SK-N-SH (cell line): ENCODE data around the gene PLAGL2. TPM values are rescaled to one million over a fixed set of nuclear protein-coding genes. Genes with fewer than 3 reads are reported as not detected.

Experiments used
- CTCF ChIA-PET: fragments of 300-600, 350-600 bp; formaldehyde crosslinking; extraction: SDS; loops from one replicate; lab custom pipeline; 2021; lab: Yijun Ruan, JAX
- POLR2A ChIA-PET: fragments of 350-600 bp; sonication (Branson Sonifier 250); formaldehyde crosslinking; extraction: SDS; loops from one replicate; lab custom pipeline; 2020; ENCODE audit warnings: antibody characterized with exemption, inconsistent platforms; lab: Yijun Ruan, JAX
- DNase-seq: peaks from one replicate; pipeline ENCODE4 v3.0.0; 2012
- H2AFZ ChIP-seq: fragments of 200-600 bp; sonication (generic); 2 replicates; pipeline ENCODE4 v1.8.1; 2016; ENCODE audit warnings: antibody characterized with exemption, mild to moderate bottlenecking, low read depth
- H3F3A ChIP-seq: fragments of 200-600 bp; sonication (generic); replicated peaks from 2 replicates; pipeline ENCODE3; 2016; ENCODE audit warnings: antibody characterized with exemption, mild to moderate bottlenecking; ENCODE audit not compliant: insufficient read depth
- H3K27ac ChIP-seq, 2 experiments: fragments of 200-500 bp in 1 of 2; fragments of 200-600 bp in 1 of 2; sonication (Bioruptor generic) in 1 of 2; sonication (generic), shearing (Covaris generic) in 1 of 2; 2 replicates each; pipeline versions ENCODE4 v1.5.1 to v1.6.1; 2014 to 2016; ENCODE audit warnings: low read depth in 2 of 2, inconsistent platforms in 1 of 2, low read length in 1 of 2, mild to moderate bottlenecking in 1 of 2, mixed read lengths in 1 of 2
- H3K27me3 ChIP-seq: fragments of 200-600 bp; sonication (generic), shearing (Covaris generic); 2 replicates; pipeline ENCODE4 v1.6.1; 2016; ENCODE audit warnings: mixed run types; ENCODE audit not compliant: insufficient read depth
- H3K36me3 ChIP-seq, 2 experiments: fragments of 200-500 bp in 1 of 2; fragments of 200-600 bp in 1 of 2; sonication (Bioruptor generic) in 1 of 2; sonication (generic) in 1 of 2; replicated peaks in 1 of 2; 2 replicates each; pipeline versions ENCODE3 to v1.5.1; 2014 to 2016; ENCODE audit warnings: low read length in 1 of 2, mild to moderate bottlenecking in 1 of 2; ENCODE audit not compliant: insufficient read depth in 2 of 2, control insufficient read depth in 1 of 2
- H3K4me1 ChIP-seq, 2 experiments: fragments of 200-500 bp in 1 of 2; fragments of 200-600 bp in 1 of 2; sonication (Bioruptor generic) in 1 of 2; sonication (generic), shearing (Covaris generic) in 1 of 2; 2 replicates each; pipeline versions ENCODE4 v1.5.1 to v1.6.1; 2014 to 2016; ENCODE audit warnings: low read depth in 1 of 2, low read length in 1 of 2, mixed run types in 1 of 2; ENCODE audit not compliant: insufficient read depth in 2 of 2, control insufficient read depth in 1 of 2
- H3K4me2 ChIP-seq: fragments of 200-600 bp; sonication (generic), shearing (Covaris generic); 2 replicates; pipeline ENCODE4 v1.6.1; 2017; ENCODE audit warnings: mixed run types
- H3K4me3 ChIP-seq, 2 experiments: fragments of 200-500 bp in 1 of 2; fragments of 200-600 bp in 1 of 2; sonication (Bioruptor generic) in 1 of 2; sonication (generic), shearing (Covaris generic) in 1 of 2; 2 replicates each; pipeline versions ENCODE4 v1.5.1 to v1.8.1; 2014 to 2016; ENCODE audit warnings: low read depth in 2 of 2, inconsistent platforms in 1 of 2, low read length in 1 of 2, mild to moderate bottlenecking in 1 of 2, mixed read lengths in 1 of 2, moderate library complexity in 1 of 2
- H3K79me2 ChIP-seq: fragments of 200-600 bp; sonication (generic); 2 replicates; pipeline ENCODE4 v1.8.1; 2017; ENCODE audit warnings: mild to moderate bottlenecking; ENCODE audit not compliant: insufficient read depth
- H3K9ac ChIP-seq: fragments of 200-600 bp; sonication (generic); 2 replicates; pipeline ENCODE4 v1.6.1; 2017; ENCODE audit warnings: mixed run types
- H3K9me2 ChIP-seq: fragments of 200-600 bp; sonication (generic); 2 replicates; pipeline ENCODE4 v1.6.1; 2017; ENCODE audit warnings: mixed run types
- H3K9me3 ChIP-seq: fragments of 200-600 bp; sonication (generic); 2 replicates; pipeline ENCODE4 v1.6.1; 2017; ENCODE audit warnings: mixed run types, mild to moderate bottlenecking, moderate library complexity
- H4K20me1 ChIP-seq: fragments of 200-600 bp; sonication (generic); 2 replicates; pipeline ENCODE4 v1.6.1; 2017; ENCODE audit warnings: mild to moderate bottlenecking, mixed run types; ENCODE audit not compliant: insufficient read depth
- ELF1 ChIP-seq: IDR thresholded peaks from 2 replicates; pipeline ENCODE4 v1.4.0; 2012
- EP300 ChIP-seq, 2 experiments: IDR thresholded peaks; 2 replicates each; pipeline versions ENCODE4 v1.4.0 to v1.6.1; 2012; ENCODE audit warnings: borderline replicate concordance in 1 of 2, low read depth in 1 of 2, low read length in 1 of 2
- EZH2phosphoT487 ChIP-seq: fragments of 200-600 bp; sonication (generic); IDR thresholded peaks from 2 replicates; pipeline ENCODE4 v1.6.1; 2017; ENCODE audit warnings: low read depth, mixed run types, mild to moderate bottlenecking, antibody characterized with exemption, moderate library complexity, borderline replicate concordance
- FOXM1 ChIP-seq: IDR thresholded peaks from 2 replicates; pipeline ENCODE4 v1.4.0; 2012; ENCODE audit warnings: low read depth, mild to moderate bottlenecking
- GABPA ChIP-seq: IDR thresholded peaks from 2 replicates; pipeline ENCODE4 v1.4.0; 2012; ENCODE audit warnings: low read depth, mild to moderate bottlenecking
- PBX3 ChIP-seq: IDR thresholded peaks from 2 replicates; pipeline ENCODE4; 2012
- POLR2AphosphoS5 ChIP-seq: IDR thresholded peaks from 2 replicates; pipeline ENCODE4 v1.6.1; 2012; ENCODE audit warnings: low read depth, low read length
- RAD21 ChIP-seq: IDR thresholded peaks from 2 replicates; pipeline ENCODE4 v1.6.1; 2012; ENCODE audit warnings: mild to moderate bottlenecking, low read length
- TEAD4 ChIP-seq: IDR thresholded peaks from 2 replicates; pipeline ENCODE4 v1.4.0; 2012; ENCODE audit warnings: mild to moderate bottlenecking, borderline replicate concordance; ENCODE audit not compliant: insufficient read depth
- USF1 ChIP-seq: IDR thresholded peaks from 2 replicates; pipeline ENCODE4 v1.4.0; 2012; ENCODE audit warnings: low read depth, borderline replicate concordance
- YY1 ChIP-seq: IDR thresholded peaks from 2 replicates; pipeline ENCODE4 v1.4.0; 2012; ENCODE audit warnings: low read depth, mild to moderate bottlenecking
- WGBS: methylation state at CpG from one replicate; pipeline ENCODE4 v1.1.6; 2017; ENCODE audit warnings: low lambda C conversion rate; 5-methylcytosine and 5-hydroxymethylcytosine counted together
- polyA plus RNA-seq, 3 experiments: library from polyadenylated mRNA; depleted of rRNA; stranded (reverse); fragments of >200 nt; gene quantifications; 2 replicates each; pipeline ENCODE4 v1.2.3, GENCODE V29; 2012
- TF ChIP-seq, protein P1 (sequence below): IDR thresholded peaks from 2 replicates; pipeline ENCODE4 v1.6.1; 2012; ENCODE audit warnings: mild to moderate bottlenecking, low read depth, low read length, moderate library complexity
- TF ChIP-seq, protein P2 (sequence below): fragments of 200-600 bp; sonication (generic); IDR thresholded peaks from 2 replicates; pipeline ENCODE4 v1.6.1; 2017; ENCODE audit warnings: antibody characterized with exemption, mild to moderate bottlenecking, moderate library complexity

The PLAGL2 gene
- polyA plus RNA-seq, 1 of the 3 experiments (the other 2 are of a cell fraction), result 4.0 TPM

DNA sequence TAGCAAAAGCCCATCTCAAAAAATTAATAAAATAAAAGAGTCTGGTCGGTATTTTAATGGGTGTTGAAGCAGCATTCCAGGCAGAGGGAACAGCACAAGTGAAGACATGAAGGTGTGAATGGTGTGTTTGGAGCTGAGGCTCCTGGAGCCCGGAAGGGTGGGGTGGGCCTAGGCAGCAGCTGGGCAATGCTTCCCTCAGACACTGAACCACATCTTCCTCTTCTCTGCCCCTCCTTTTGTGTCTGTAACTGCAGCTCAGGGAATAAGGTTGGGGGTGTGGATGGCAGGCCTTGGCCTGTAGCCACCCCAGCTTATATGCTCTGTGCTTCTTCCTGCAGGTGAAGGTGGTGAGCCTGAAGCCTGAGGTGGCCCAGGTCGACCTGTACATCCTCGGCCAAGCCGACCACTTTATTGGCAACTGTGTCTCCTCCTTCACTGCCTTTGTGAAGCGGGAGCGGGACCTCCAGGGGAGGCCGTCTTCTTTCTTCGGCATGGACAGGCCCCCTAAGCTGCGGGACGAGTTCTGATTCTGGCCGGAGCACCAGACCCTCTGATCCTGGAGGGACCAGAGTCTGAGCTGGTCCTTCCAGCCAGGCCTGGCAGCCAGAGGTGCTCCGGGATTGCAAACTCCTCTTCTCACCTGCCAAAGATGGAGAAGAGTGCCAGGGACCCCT lies 26.7 kb upstream of the PLAGL2 start:
- Histone ChIP-seq H3K9me2 (no peaks in the 10 kb centered on the region), H3K4me2 (no peak overlapping the region), H2AFZ (no peak overlapping the region), H3K36me3 (peaks cover 20 to 45% of the 10 kb centered on the region in 2 experiments), H3K79me2 (no peaks in the 10 kb centered on the region), H4K20me1 (no peaks in the 10 kb centered on the region), H3K9ac (no peak overlapping the region), H3K27me3 (no peaks in the 10 kb centered on the region), H3K9me3 (no peaks in the 10 kb centered on the region), H3F3A (no peaks in the 10 kb centered on the region), H3K4me3 (no peak overlapping the region), H3K27ac (no peak overlapping the region), H3K4me1 (no peaks in the 10 kb centered on the region)
- ChIA-PET CTCF (interaction anchor here (1.0 kb wide), 1 partner anchor 12 kb away, joined by 3 read pairs; no protein-coding TSS in a partner anchor), POLR2A (no interaction called here)
- 90% methylated on average over 9 of the region's 13 CpGs for WGBS
- TF ChIP-seq POLR2AphosphoS5, result no peak
- no peak for TF ChIP-seq FOXM1
- no peak for TF ChIP-seq RAD21
- no peak for TF ChIP-seq EZH2phosphoT487
- TF ChIP-seq, protein P1, sequence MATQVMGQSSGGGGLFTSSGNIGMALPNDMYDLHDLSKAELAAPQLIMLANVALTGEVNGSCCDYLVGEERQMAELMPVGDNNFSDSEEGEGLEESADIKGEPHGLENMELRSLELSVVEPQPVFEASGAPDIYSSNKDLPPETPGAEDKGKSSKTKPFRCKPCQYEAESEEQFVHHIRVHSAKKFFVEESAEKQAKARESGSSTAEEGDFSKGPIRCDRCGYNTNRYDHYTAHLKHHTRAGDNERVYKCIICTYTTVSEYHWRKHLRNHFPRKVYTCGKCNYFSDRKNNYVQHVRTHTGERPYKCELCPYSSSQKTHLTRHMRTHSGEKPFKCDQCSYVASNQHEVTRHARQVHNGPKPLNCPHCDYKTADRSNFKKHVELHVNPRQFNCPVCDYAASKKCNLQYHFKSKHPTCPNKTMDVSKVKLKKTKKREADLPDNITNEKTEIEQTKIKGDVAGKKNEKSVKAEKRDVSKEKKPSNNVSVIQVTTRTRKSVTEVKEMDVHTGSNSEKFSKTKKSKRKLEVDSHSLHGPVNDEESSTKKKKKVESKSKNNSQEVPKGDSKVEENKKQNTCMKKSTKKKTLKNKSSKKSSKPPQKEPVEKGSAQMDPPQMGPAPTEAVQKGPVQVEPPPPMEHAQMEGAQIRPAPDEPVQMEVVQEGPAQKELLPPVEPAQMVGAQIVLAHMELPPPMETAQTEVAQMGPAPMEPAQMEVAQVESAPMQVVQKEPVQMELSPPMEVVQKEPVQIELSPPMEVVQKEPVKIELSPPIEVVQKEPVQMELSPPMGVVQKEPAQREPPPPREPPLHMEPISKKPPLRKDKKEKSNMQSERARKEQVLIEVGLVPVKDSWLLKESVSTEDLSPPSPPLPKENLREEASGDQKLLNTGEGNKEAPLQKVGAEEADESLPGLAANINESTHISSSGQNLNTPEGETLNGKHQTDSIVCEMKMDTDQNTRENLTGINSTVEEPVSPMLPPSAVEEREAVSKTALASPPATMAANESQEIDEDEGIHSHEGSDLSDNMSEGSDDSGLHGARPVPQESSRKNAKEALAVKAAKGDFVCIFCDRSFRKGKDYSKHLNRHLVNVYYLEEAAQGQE, result no peak
- TF ChIP-seq EP300 (IDR thresholded peaks at IDR 0.05; ENCODE audit: borderline replicate concordance in 1 of 2, low read depth in 1 of 2, low read length in 1 of 2), result no peak
- no peak for TF ChIP-seq TEAD4
- TF ChIP-seq ELF1, result no peak
- TF ChIP-seq PBX3, result no peak
- TF ChIP-seq, protein P2, sequence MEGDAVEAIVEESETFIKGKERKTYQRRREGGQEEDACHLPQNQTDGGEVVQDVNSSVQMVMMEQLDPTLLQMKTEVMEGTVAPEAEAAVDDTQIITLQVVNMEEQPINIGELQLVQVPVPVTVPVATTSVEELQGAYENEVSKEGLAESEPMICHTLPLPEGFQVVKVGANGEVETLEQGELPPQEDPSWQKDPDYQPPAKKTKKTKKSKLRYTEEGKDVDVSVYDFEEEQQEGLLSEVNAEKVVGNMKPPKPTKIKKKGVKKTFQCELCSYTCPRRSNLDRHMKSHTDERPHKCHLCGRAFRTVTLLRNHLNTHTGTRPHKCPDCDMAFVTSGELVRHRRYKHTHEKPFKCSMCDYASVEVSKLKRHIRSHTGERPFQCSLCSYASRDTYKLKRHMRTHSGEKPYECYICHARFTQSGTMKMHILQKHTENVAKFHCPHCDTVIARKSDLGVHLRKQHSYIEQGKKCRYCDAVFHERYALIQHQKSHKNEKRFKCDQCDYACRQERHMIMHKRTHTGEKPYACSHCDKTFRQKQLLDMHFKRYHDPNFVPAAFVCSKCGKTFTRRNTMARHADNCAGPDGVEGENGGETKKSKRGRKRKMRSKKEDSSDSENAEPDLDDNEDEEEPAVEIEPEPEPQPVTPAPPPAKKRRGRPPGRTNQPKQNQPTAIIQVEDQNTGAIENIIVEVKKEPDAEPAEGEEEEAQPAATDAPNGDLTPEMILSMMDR, result no peak
- no peak for TF ChIP-seq USF1
- no peak for TF ChIP-seq GABPA
- no peak for TF ChIP-seq YY1
- no peak for DNase-seq
